GM19372 (cell line): ENCODE data around the gene MAN2A2.

ENCODE experiments used
- ATAC-seq: cut with Tn5 transposase; IDR thresholded peaks from one replicate; pipeline ENCODE4 v1.9.1; 2021; ENCODE audit warnings: mild to moderate bottlenecking, low read depth, moderate library complexity; ENCODE audit not compliant: unreplicated experiment

The MAN2A2 gene

DNA sequence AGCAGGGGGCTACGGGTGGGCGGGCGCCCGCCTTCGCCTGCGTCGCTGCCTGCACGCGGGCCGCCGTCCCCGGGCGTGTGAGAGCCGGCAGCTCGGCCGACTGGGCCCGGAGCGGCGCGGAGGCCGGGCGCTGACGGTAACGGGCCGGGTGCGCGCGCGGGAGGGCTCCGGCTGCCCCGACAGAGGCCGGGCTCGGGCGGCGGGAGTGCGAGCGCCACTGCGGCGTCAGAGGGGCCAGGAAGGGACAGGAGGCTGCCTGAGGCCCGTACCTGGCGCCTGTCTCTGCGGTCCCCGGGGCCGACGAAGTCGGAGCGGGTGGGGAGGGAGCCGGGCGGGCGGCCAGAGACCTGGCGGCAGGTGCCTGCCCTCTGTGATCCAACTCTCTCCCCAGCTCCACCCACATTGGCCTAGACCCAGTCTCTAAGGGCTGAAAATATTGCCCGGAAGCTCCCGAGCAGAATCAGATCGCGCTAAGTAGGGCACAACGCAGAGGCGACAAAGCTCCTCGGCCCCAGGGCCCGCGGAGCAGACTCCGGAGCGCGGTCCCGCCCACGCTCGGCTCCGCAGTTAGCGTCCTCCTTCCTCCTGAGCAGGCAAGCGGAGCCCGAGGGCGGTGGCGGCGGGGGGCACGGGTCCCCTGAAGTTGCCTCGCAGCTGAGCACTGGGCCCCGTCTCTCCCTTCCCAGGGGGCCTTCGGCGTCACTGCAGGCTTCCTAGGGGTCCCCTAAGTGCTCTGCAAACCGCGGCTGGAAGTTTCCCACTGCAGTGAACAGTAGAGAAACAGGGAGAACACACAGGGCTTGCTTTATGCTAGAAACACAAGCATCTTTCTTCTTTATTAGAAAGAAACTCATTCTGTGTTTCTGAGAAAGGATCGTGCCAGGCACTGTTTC is at the start of gene MAN2A2:
Gene MAN2A2, plus strand, starts transcription at position 463 of the 893 bp plus-strand sequence. CDS start 906 bp downstream, outside the sequence.
- peak; percentile 47 for ATAC-seq

DNA sequence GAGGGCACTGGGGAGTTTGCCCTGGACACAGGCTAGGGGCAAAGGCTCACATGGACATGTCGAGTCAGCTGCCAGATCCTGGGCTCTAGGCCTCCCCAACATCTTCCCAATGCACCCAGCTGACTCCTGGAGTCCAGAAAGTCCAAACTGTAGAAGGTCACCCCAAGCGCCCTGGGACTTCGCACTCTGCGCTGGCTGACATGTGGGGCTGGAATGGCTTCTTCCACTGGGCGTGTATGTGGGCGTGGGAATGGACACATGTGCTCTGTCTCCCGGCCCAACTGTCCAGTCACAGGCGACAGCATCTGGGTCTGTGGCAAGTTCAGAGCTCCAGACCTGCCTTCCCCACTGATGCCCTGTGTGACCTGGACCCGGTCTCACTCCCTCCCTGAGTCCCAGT is 48.0 kb upstream of the MAN2A2 start:
- ATAC-seq: no peak

DNA sequence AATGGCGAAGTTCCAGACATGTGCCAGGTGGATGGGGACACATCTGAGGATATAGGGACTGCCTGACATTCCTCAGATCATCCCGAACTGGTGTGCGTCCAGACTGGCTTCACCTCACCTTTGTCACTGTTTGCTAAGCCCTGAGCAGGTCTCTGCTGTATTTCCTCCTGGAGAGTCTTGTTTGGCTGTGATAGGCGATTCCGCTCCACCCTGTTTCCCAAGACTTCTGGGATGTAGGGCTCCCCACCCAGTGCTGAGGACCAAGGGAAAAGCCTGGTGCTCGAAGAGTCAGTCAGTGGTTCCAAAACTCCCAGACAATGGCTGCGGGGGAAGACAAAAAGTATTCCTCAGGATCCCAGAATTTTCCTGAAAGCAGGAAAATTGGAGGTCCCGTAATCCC is 45.8 kb upstream of the MAN2A2 start:
- ATAC-seq: no peak

DNA sequence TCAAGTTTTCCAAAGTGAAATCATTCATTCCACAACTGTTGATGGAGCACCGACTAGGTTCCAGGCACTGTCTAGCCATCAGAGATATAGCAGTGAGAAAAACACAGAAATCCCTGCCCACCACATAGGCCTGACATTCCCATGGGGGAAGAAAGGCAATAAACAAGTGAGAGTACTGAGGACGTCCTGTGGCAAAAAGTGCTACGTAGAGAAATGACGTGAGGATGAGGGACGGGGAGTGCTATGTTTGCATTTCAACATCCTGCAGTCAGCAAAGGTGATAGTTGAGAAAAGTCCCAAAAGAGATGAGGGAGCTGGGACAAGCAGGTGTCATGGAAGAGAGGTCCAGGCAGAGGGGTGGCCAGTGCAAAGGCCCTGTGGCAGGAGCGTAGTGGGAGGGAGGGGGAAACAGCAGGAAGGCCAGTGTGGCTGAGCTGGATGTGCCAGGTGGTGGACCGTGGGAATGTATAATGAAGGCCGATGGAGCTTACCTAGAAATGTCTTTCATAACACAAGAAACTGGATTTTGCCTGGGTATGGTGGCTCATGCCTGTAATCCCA is 45.1 kb upstream of the MAN2A2 start:
- ATAC-seq: no peak

DNA sequence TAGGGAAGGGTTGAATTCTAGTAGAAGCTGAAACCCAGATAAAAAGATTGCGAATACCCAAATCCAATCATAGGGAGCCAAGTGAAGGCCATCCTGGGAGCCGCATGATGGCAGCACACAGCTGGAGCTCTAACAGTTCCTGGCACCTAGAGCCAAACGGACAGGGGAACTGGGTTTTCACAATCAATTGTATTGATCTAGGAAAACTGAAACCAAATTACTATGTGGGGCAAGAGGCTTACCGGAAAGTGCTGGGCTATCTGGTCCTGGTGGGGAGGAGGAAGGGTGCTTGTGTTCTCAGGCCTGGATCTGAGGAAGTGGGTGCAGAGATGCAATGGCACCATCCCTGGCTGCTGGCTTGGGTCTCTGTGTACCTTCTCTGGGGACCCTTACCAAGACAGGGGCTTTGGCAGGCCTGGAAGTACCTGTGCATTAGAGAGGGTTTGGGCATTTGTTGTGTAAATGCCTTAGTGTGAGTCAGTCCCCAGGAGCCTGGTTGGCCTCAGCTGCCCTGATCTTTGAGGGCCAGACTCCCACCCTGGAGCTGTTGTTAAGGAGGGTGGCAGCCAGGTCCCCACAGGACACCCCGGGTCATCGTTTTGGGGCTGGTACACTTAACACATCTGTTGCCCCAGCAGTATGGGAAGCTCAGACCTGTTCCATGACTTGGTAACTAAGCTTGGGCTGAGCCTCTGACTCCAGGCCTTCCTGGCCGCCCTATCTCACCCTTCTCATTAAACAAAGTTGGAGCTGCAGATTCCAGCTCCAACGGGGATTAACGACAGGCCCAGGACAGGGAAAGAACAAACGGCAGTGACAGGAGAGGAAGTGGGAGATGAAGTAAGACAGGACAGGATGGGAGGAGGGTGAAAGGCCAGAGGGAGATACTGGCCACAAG is 43.6 kb upstream of the MAN2A2 start:
- no peak for ATAC-seq

DNA sequence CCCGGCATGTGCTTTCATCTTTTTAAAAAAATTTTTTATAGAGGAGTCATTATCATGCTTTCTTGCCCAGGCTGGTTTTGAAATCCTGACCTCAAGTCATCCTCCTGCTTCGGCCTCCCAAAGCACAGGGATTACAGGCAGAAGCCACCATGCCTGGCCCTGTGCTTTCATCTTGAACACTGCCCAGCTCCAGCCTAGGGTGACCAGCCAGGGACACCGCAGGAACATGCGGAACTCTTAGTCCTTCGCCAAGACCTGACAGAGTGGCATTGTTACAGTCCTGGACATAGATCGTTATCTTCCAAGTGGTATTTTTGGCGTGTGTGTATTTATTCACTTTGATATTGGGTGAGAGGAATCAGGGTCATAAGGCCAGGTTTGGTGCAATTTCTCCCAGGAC is 42.7 kb upstream of the MAN2A2 start:
- no peak for ATAC-seq

DNA sequence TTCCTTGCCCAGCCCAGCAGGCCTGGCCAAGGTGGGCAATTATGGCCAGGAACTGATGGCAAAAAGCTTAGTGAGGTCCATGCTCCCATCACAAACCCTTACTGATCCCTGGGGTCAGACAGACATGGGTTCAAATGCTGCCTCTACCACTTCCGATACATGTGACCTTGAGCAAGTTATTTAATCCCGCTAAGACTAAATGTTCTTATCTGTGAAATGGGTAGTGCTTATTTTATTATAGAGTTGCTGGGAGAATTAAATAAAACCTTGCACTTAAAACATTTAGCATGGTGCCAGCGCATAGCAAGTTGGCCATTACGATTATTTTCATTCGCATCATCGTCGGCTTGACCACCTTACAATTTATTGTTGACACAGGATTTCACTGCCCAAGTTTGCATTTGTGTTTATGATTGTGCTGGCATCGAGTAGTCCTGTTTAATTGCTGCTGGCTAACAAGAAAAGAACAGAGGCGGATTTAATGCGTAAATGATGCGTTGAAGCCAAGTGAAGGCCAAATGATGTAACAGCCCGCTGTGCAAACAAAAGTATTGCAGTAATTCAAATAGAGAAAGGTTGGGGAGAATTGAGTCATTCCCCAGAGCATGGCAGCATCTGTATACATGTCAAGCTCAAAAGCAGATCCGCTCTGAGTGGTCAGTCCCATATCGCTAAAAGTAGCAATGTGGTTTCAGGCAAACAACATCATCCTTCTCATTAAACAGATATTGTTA is 42.0 kb upstream of the MAN2A2 start:
- ATAC-seq: no peak

DNA sequence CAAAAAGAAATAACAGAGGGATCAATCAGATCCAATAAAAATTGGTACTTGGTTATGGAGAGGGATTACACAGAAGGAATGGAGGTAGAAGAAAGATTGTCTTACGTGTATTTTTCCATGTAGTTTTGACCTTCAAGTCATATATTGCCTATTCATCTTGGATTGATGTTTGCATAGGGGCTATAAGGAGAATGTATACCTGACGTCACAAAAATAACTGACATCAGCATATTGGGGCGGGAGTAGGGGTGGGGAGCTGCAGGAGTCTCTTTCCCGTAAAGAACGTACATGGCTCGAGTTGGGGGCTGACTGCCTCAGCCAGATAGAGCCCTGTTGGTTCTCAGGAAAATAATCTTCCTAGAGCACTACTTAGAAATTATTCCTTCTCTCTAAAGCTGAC is 40.6 kb upstream of the MAN2A2 start:
- no peak for ATAC-seq

DNA sequence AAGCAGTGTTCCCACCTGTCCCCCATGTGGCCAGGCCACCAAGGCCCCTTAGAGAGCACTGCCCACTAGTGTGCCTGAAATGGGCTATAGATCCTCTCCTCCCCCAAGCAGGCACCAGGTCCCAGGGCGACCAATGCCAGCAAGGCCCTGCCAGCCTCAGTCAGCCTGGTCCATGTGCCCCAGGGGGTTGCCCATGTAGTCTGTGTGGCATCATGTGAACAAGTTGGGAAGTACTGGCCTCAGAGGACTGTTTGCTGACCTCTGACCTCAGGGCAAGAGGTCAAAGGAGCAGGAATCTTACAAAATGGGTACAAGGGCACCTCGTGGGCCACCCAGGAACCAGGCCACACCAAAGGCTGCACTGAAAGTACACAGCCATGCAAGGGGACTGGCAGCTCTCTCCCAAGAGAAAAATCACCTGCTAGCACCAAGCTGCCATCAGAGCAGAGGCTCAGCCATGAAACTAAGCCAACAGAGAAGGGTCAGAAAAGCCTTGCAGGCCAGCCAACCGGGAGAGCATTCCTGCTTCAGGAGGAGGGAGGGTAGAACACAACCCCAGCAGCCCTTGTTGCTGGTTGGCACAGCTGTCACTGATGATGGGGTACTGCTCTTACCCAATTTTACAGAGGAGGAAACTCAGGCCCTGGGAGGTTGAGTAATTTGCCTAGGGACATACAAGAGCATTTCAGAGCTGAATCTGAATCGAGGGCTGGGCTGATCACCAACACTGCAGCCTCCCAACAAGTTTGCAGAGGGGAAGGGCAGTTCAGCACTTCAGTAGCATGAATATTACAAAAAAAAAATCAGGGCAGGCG is 39.9 kb upstream of the MAN2A2 start:
- ATAC-seq: no peak

DNA sequence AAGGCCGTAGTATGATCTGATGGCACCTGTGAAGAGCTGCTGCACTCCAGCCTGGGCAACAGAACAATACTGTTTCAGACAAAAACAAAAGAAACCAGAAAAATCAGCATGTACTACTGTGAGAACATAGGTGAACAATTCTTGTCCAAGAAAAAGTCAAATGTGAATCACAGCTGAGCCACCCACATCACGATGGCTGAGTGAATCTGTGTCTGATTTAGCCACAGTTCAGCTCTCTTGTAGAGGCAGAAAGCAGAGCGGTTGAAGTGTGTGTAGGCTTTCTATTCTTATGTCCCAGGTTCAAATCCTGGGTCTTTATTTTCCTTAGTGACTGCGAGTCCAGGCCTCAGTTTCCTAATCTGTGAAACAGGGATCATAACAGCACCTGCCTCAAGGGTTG is 39.1 kb upstream of the MAN2A2 start:
- no peak for ATAC-seq

DNA sequence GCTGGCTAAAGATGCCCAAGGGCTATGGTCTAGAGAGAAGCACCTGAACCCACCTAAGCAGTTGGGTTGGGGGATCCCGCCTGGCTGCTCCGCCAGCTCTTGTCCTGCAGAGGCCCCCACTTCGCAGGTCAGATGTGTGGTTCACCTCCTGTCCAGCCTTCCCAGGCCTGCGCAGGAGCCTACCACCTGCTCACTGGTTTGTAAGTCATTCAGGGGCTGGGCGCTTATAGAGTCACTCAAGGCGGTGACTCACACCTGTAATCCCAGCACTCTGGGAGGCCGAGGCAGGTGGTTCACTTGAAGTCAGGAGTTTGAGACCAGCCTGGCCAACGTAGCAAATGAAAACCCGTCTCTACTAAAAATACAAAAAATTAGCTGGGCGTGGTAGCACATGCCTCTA is 38.6 kb upstream of the MAN2A2 start:
- no peak for ATAC-seq

DNA sequence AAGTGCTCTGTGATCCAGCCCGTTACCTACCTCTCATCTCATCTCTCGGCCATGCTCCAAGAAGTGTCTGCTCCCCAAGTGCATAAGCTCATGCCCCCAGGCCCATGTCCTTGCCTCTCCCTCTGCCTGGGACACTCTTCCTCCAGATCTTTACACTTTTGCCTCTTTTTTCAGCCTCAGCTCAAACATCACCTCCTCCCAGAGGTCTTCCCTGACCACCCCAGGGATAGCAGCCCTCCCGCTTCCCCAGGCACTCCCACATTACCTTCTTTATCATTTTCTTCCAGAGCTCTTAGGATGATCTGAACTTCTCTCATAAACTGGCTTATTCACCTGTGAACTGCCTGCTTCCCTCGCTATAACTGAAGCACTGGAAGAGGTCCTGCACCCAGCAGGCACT is 37.4 kb upstream of the MAN2A2 start:
- no peak for ATAC-seq

DNA sequence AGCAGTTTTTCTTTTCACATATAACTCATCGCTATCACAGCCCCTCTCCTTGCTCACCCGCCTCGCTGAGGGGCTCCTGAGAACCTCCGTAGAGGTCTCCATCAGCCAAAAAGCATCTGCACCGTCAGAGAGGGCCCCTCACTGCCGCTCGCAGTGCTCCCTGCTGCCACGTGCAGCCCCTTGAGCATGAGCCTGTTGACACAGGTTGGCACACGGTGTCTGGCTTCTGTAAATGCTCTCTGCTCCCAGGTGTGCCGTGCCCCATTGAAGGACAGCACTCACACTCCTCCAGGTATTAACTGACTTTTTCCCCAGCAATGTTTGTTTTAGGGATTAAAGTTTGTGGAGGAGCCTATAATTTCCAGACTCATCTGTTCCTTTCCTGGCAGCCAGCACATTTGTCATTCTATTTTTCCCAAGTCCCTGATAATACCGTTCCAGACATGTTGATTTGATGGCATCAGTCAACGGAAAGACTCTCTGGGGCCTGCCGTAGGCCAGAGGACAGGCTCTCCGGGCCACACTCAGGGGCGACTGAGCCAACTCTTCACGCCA is 36.9 kb upstream of the MAN2A2 start:
- ATAC-seq: no peak

DNA sequence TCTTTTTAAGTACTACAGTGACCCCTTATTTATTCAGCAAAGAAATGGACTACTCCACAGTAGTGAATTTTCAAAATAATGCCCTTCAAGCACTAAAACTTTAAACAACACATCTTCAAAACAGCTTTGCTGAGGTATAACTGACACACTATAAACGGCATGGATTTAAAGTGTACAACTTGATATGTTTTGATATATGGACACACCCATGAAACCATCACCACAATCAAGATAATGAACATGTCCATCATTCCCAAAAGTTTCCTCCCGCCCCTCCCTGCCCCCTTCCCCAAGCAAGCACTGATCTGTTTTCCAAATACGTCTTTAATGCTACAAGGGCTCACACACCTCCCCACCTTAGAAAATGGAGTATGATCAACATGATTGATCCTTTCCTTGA is 36.3 kb upstream of the MAN2A2 start:
- ATAC-seq: no peak

DNA sequence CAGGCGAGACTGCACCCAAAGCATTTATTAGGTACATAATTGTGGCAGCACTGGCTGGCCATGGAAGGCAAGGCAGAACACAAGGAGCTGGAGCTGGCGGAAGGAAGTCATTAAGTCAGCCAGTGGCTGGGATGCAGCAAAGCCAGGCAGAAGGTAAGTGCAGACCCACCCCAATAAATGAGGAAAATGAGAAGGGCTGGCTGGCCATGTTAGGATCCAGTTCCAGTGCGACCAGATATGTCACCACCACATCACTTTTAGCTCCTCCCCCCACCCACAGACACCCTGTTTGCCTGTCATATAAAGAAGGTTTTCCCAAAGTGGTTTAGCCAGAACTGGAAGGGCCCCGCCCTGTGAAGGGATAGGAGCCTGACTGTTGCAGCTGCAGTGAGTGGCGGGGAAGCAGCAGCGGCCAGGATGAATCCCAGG is 34.8 kb upstream of the MAN2A2 start, which contains the start of gene FURIN:
Gene FURIN, plus strand, starts transcription at position 328 of the 429 bp plus-strand sequence. CDS start 7,153 bp downstream, outside the sequence.
- no peak for ATAC-seq

DNA sequence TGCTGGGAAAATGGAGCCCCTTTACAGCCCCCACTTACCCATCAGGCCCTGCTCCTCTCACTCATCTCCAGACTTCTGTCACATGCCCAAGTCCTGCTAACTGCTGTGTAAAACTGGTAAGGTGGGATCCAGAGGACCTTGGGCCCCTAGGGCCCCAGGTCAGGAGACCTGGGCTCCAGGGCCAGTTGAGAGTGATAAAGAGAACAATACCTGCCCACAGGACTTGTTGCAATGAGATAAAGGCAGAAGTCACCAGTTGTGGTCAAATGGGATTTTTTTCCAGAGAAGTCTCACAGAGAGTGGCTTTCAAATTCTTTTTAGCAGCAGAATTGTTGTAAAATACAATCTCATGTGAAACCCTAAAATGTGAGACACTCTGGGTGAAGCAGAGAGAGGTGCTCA is 34.0 kb upstream of the MAN2A2 start:
- no peak for ATAC-seq

DNA sequence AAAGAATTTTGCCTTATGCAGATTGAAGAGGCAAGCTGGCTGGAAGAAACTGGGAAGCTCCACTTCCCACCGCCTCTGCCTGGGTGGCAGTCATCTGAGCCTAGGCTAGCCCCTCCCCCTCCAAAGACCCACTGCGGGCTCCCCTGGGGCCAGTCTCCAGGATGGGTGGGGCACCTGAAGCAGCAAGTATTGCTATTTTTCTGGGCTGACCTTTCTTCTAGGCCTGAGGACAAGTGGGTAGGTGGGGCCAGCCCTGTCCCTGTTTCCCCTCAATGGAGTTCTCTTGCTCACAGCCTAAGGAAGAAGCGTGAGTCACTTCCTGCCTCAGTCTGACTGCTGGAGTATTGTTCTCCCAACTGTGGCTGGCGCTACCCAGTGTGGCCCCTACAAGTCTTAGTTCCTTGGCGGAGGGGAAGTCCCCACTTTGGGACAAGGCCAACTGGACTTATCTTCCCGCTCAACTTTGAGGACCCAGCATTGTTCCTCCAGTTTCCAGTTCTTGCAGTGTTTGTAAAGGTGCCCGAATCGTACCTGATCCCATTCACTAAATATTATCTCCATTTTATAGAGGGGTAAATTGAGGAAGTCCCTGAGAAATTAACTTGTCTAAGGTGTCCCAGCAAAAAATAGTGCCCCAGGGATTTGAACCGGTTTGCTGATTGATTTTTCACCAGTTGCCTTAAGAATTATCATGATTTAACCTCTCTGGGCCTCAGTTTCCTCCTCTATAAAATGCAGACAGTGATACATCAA is 33.3 kb upstream of the MAN2A2 start:
- no peak for ATAC-seq

DNA sequence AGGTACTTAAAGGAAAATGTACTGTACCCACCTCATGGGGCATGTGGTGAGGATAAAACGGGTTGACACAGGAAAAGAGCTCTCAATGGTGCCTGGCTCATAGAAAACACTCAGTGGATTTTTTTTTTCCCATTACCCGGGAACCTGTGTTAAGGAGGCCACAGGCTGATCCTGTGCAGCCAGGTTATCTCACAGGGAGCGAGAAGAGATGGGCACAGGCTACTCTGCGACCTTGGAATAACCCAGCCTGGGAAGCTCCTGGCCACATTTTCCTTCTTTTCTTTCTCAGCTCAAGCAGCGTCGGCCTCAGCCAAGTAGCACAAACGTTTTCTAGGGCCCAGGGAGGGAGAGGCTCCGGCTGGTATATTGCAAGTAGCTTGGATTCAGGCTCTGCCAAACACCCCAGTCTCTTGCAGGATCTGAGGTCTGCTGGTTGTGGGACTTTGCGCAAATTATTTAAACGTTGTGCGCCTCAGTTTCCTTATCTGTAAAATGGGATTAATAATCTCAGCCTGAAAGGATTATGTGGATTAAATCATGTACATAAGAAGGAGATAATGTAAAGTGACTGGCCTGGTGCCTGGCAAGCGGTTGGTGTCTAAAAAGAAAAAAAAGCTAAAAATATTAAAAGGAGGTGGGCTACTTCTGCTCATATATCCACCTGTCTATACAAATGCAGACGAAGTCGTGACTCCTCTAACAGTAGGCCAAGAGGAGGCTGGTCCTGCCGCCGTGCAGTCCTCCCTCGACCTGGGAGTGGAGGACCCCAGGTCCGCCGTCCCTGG is 32.6 kb upstream of the MAN2A2 start:
- no peak for ATAC-seq
